ENCODE results near the gene TCF12. TPM values are rescaled to one million over a fixed set of nuclear protein-coding genes. Genes with fewer than 3 reads are reported as not detected.

Gene TCF12
- total RNA-seq, 4 donors from 2014 or later: 108 to 177 (median 148) TPM

GRCh38 chr15:57146506-57147201 is 228.2 kb downstream of the TCF12 start:
- no peak for TF ChIP-seq EP300 (IDR thresholded peaks at IDR 0.05)
- TF ChIP-seq POLR2A (IDR thresholded peaks at IDR 0.05; ENCODE audit: low read depth): no peak
- TF ChIP-seq, protein P1, sequence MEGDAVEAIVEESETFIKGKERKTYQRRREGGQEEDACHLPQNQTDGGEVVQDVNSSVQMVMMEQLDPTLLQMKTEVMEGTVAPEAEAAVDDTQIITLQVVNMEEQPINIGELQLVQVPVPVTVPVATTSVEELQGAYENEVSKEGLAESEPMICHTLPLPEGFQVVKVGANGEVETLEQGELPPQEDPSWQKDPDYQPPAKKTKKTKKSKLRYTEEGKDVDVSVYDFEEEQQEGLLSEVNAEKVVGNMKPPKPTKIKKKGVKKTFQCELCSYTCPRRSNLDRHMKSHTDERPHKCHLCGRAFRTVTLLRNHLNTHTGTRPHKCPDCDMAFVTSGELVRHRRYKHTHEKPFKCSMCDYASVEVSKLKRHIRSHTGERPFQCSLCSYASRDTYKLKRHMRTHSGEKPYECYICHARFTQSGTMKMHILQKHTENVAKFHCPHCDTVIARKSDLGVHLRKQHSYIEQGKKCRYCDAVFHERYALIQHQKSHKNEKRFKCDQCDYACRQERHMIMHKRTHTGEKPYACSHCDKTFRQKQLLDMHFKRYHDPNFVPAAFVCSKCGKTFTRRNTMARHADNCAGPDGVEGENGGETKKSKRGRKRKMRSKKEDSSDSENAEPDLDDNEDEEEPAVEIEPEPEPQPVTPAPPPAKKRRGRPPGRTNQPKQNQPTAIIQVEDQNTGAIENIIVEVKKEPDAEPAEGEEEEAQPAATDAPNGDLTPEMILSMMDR (IDR thresholded peaks at IDR 0.05): peak; percentile 73 to 80 (median 76)
- intact Hi-C loops (cut with DNase I): loop anchor here (2.0 kb wide), 1 partner anchor 160 kb away; no protein-coding TSS in a partner anchor
- H3K36me3 ChIP-seq: no peaks in the 10 kb centered on the region
- peak overlapping the region; percentile 27 to 62 (median 50) for H3K27ac ChIP-seq (replicated peaks in 1 of 4)
- no peaks in the 10 kb centered on the region for H3K9me3 ChIP-seq
- H3K27me3 ChIP-seq: no peaks in the 10 kb centered on the region
- WGBS: 7% methylated on average over 4 of the region's 4 CpGs
- peak overlapping the region; percentile 27 to 36 (median 36) for H3K4me3 ChIP-seq
- no peak for DNase-seq (ENCODE audit: extremely low spot score)
- peaks cover 39 to 59% (median 54%) of the 10 kb centered on the region in 4 donors for H3K4me1 ChIP-seq

DNA sequence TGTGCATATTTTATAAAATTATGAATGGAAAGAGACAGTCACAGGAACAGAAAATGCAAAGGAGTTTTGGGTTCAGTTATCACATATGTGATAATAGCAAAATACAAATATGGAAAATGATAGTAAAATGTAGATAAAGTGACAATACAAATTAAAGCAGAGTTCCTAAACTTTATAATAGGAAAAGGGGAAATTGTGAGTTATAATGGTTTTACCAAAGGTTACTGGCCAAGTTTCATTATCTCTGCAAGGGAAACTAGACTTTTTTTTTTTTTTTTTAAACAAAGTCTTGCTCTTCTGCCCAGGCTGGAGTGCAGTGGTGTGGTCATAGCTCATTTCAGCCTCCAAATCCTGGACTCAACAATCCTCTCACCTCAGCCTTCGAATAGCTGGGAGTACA is 229.2 kb downstream of the TCF12 start:
- Histone ChIP-seq H3K27ac (replicated peaks in 1 of 4) (peak overlapping the region in 2 of 4 donors; percentile 49 to 50), H3K4me1 (peaks cover 39 to 62% (median 55%) of the 10 kb centered on the region in 4 donors), H3K4me3 (no peak overlapping the region), H3K36me3 (no peaks in the 10 kb centered on the region), H3K9me3 (peaks cover 0 to 9% (median 2%) of the 10 kb centered on the region in 4 donors), H3K27me3 (no peaks in the 10 kb centered on the region)
- no peak for DNase-seq (ENCODE audit: extremely low spot score)
- intact Hi-C loops (cut with DNase I): loop anchor here (2.0 kb wide), 1 partner anchor 159 kb away; no protein-coding TSS in a partner anchor
- 100% methylated on average over 1 of the region's 1 CpG for WGBS
- TF ChIP-seq POLR2AphosphoS5 (IDR thresholded peaks at IDR 0.05): no peak
- TF ChIP-seq, protein P1 (IDR thresholded peaks at IDR 0.05): no peak
- no peak for TF ChIP-seq EP300 (IDR thresholded peaks at IDR 0.05)
- no peak for TF ChIP-seq POLR2A (IDR thresholded peaks at IDR 0.05; ENCODE audit: low read depth)

DNA sequence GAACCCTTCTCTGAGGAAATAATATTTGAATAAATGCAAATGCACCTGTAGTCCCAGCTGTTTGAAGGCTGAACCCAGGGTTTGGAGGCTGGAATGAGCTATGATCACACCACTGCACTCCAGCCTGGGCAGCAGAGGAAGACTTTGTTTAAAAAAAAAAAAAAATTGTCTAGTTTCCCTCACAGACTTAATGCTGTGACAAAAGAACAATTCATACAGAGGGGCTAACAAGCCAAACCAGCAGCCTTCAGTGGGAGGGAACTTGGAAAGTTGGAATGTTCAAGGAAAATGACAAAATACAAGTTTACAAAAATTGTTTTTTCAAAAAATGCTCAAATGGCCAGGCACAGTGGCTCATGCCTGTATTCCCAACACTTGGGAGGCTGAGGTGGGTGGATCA is 229.8 kb downstream of the TCF12 start:
- intact Hi-C loops (cut with DNase I): no loop called here
- H3K27ac ChIP-seq (replicated peaks in 1 of 4): peak overlapping the region; percentile 35 to 50 (median 47)
- no peak for DNase-seq (ENCODE audit: extremely low spot score)
- H3K36me3 ChIP-seq: no peaks in the 10 kb centered on the region
- TF ChIP-seq EP300 (IDR thresholded peaks at IDR 0.05) (no peak), POLR2A (IDR thresholded peaks at IDR 0.05; ENCODE audit: low read depth) (no peak), POLR2AphosphoS5 (IDR thresholded peaks at IDR 0.05) (no peak)
- TF ChIP-seq, protein P1 (IDR thresholded peaks at IDR 0.05): no peak
- H3K4me1 ChIP-seq: peaks cover 44 to 69% (median 61%) of the 10 kb centered on the region in 4 donors
- no peak overlapping the region for H3K4me3 ChIP-seq
- no peaks in the 10 kb centered on the region for H3K27me3 ChIP-seq
- peaks cover 0 to 11% (median 2%) of the 10 kb centered on the region in 4 donors for H3K9me3 ChIP-seq

DNA sequence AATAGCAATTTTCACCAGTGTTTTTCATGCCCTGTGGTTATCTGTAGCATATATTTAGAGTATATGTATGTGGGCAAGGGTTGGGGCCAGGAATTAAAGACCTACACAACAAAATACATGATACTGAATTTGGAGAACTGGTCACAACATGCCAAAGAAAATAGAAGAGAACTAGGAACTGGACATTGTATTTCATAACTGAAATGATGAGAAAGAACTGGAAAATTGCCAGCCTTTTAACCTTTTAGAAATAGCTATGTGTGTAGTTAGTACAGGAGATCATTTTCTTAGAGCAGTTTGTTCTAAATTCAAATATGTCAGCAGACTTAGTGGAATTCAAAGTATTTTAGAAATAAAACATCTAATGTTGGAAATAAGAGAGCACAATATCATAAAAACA is 230.8 kb downstream of the TCF12 start:
- H3K9me3 ChIP-seq: peaks cover 0 to 11% (median 2%) of the 10 kb centered on the region in 4 donors
- H3K4me3 ChIP-seq: no peak overlapping the region
- H3K4me1 ChIP-seq: peaks cover 44 to 77% (median 58%) of the 10 kb centered on the region in 4 donors
- intact Hi-C loops (cut with DNase I): no loop called here
- DNase-seq (ENCODE audit: extremely low spot score): no peak
- H3K27ac ChIP-seq (replicated peaks in 1 of 4): peak overlapping the region; percentile 35 to 52 (median 47)
- no peaks in the 10 kb centered on the region for H3K27me3 ChIP-seq
- H3K36me3 ChIP-seq: no peaks in the 10 kb centered on the region
- TF ChIP-seq, protein P1 (IDR thresholded peaks at IDR 0.05): no peak
- TF ChIP-seq POLR2AphosphoS5 (IDR thresholded peaks at IDR 0.05) (no peak), POLR2A (IDR thresholded peaks at IDR 0.05; ENCODE audit: low read depth) (no peak), EP300 (IDR thresholded peaks at IDR 0.05) (no peak)

Measured in esophagus muscularis mucosa (tissue), 4 donors.